K562 (cell line): ENCODE measurements around the gene PIAS3. TPM values are rescaled to one million over a fixed set of nuclear protein-coding genes. Genes with fewer than 3 reads are reported as not detected.

Source experiments
- ATAC-seq: fragments of 200-7000 bp; cut with Tn5 transposase; 3 replicates; pipeline ENCODE4 v1.9.1; 2020; ENCODE audit warnings: moderate library complexity
- BruUV-seq: library from RNA; stranded (reverse); fragments of 400-500 nt; replicated peaks from 2 replicates; lab custom pipeline; 2021; lab: Mats Ljungman, UMichigan
- CTCF ChIA-PET: fragments of 300-600 bp; formaldehyde crosslinking; extraction: SDS; loops from one replicate; lab custom pipeline; 2021; ENCODE audit warnings: low intra/inter-chr PET ratio; lab: Yijun Ruan, JAX
- POLR2A ChIA-PET: fragments of 300-600, 350-650 bp; sonication (Branson Sonifier 250); formaldehyde crosslinking; extraction: SDS; loops from one replicate; lab custom pipeline; 2021; ENCODE audit warnings: antibody characterized with exemption, inconsistent platforms; lab: Yijun Ruan, JAX
- DNase-seq, 4 experiments: peaks; one replicate each; pipeline versions ENCODE4 v3.0.0 to v3.0.0-alpha.2; 2011 to 2018; ENCODE audit warnings: low spot score in 3 of 4, mixed read lengths in 3 of 4; ENCODE audit errors: extremely low read depth in 1 of 4
- FAIRE-seq: peaks from 2 replicates; lab custom pipeline; 2011; peaks lifted over from hg19 to GRCh38; lab: Jason Lieb, UNC
- H2AFZ ChIP-seq: 2 replicates; pipeline ENCODE4 v1.6.0; 2011; ENCODE audit warnings: low read depth, low read length, control low read depth, inconsistent platforms
- H3K27ac ChIP-seq: fragments of 200-600 bp; 3 replicates; pipeline ENCODE4 v1.8.0; 2011; ENCODE audit warnings: low read depth, mild to moderate bottlenecking, control low read depth, inconsistent platforms, low read length, moderate library complexity, mixed read lengths; ENCODE audit errors: extremely low read depth
- H3K27me3 ChIP-seq, 2 experiments: fragments of 300-600 bp in 1 of 2; 2 replicates in 1 of 2; 3 replicates in 1 of 2; pipeline versions ENCODE4 v1.6.0 to v1.8.0; 2011; ENCODE audit warnings: inconsistent platforms in 2 of 2, low read length in 2 of 2, mild to moderate bottlenecking in 1 of 2, mixed read lengths in 1 of 2, moderate library complexity in 1 of 2; ENCODE audit not compliant: control insufficient read depth in 2 of 2, insufficient read depth in 2 of 2
- H3K36me3 ChIP-seq: fragments of 300-600 bp; 3 replicates; pipeline ENCODE4 v1.8.0; 2011; ENCODE audit warnings: mild to moderate bottlenecking, low read length, inconsistent platforms; ENCODE audit not compliant: control insufficient read depth, insufficient read depth
- H3K4me1 ChIP-seq, 2 experiments: fragments of 200-600 bp in 1 of 2; replicated peaks in 1 of 2; 2 replicates in 1 of 2; 3 replicates in 1 of 2; pipeline versions ENCODE4 v1.5.1 to v1.8.0; 2011; ENCODE audit warnings: inconsistent platforms in 2 of 2, low read length in 2 of 2, mild to moderate bottlenecking in 1 of 2, mixed read lengths in 1 of 2, moderate library complexity in 1 of 2; ENCODE audit not compliant: control insufficient read depth in 2 of 2, insufficient read depth in 2 of 2
- H3K4me2 ChIP-seq: 2 replicates; pipeline ENCODE4 v1.6.1; 2011; ENCODE audit warnings: low read length, control low read depth, inconsistent platforms, mixed read lengths; ENCODE audit not compliant: insufficient read depth
- H3K4me3 ChIP-seq: fragments of 200-600 bp; sonication (generic), shearing (Covaris generic); 2 replicates; pipeline ENCODE4 v1.5.1; 2016; ENCODE audit warnings: control low read depth, inconsistent platforms
- H3K79me2 ChIP-seq: fragments of 200-600 bp; 3 replicates; pipeline ENCODE4 v1.8.0; 2011; ENCODE audit warnings: low read length, inconsistent platforms; ENCODE audit not compliant: control insufficient read depth, insufficient read depth
- H3K9ac ChIP-seq, 2 experiments: 2 replicates each; pipeline versions ENCODE4 v1.6.0 to v1.6.1; 2011; ENCODE audit warnings: low read depth in 2 of 2, low read length in 2 of 2, control low read depth in 1 of 2, inconsistent platforms in 1 of 2, mild to moderate bottlenecking in 1 of 2, mixed read lengths in 1 of 2; ENCODE audit not compliant: insufficient read depth in 1 of 2
- H3K9me1 ChIP-seq: one replicate; pipeline ENCODE4 v1.6.0; 2011; ENCODE audit warnings: inconsistent platforms, mild to moderate bottlenecking, low read length, moderate library complexity; ENCODE audit not compliant: control insufficient read depth, insufficient read depth
- H3K9me3 ChIP-seq: replicated peaks from 2 replicates; pipeline ENCODE4 v1.5.1; 2011; ENCODE audit warnings: low read depth, low read length, inconsistent platforms; ENCODE audit not compliant: control insufficient read depth, insufficient read depth
- H4K20me1 ChIP-seq: replicated peaks from 2 replicates; pipeline ENCODE4 v1.6.1; 2011; ENCODE audit warnings: low read length, inconsistent platforms, mixed read lengths; ENCODE audit not compliant: control insufficient read depth, insufficient read depth
- ARID2 ChIP-seq: fragments of 450-650 bp; IDR thresholded peaks from 2 replicates; pipeline ENCODE4 v1.6.1; 2017; ENCODE audit warnings: antibody characterized with exemption, mild to moderate bottlenecking
- ARNT ChIP-seq, 2 experiments: fragments of 450-650 bp; IDR thresholded peaks; 2 replicates each; pipeline ENCODE4 v1.6.1; 2016; ENCODE audit warnings: mild to moderate bottlenecking in 1 of 2
- ATF3 ChIP-seq, 2 experiments: fragments of 450-650 bp in 1 of 2; sonication (generic) in 1 of 2; formaldehyde crosslinking in 1 of 2; IDR thresholded peaks in 1 of 2; conservative IDR thresholded peaks in 1 of 2; 2 replicates each; pipeline versions ENCODE4 v1.6.1 to v1.8.1; 2016 to 2023; ENCODE audit warnings: mild to moderate bottlenecking in 2 of 2, moderate library complexity in 2 of 2, inconsistent platforms in 1 of 2, missing genetic modification reagents in 1 of 2
- CHD2 ChIP-seq: IDR thresholded peaks from 2 replicates; pipeline ENCODE4 v1.6.1; 2011; ENCODE audit warnings: low read depth, low read length
- HDAC8 ChIP-seq: fragments of 450-650 bp; IDR thresholded peaks from 2 replicates; pipeline ENCODE4 v1.6.1; 2016; ENCODE audit warnings: mild to moderate bottlenecking, missing genetic modification characterization, moderate library complexity, missing compliant biosample characterization
- MTA3 ChIP-seq: fragments of 450-650 bp; formaldehyde crosslinking; IDR thresholded peaks from 2 replicates; pipeline ENCODE4 v1.6.1; 2017; ENCODE audit warnings: mild to moderate bottlenecking, borderline replicate concordance
- SMARCB1 ChIP-seq: IDR thresholded peaks from 2 replicates; pipeline ENCODE4 v1.6.1; 2011; ENCODE audit warnings: improper control_type of control experiment, low read depth; ENCODE audit not compliant: insufficient read length
- THRAP3 ChIP-seq: fragments of 450-650 bp; IDR thresholded peaks from 2 replicates; pipeline ENCODE4 v1.6.1; 2016; ENCODE audit warnings: mild to moderate bottlenecking, inconsistent platforms, borderline replicate concordance
- ZC3H11A ChIP-seq: IDR thresholded peaks from 2 replicates; pipeline ENCODE4 v1.6.1; 2012; ENCODE audit warnings: low read depth, low read length, improper control_type of control experiment
- ZMIZ1 ChIP-seq, 2 experiments: fragments of 150-350 bp in 1 of 2; IDR thresholded peaks; 2 replicates each; pipeline ENCODE4 v1.6.1; 2012 to 2016; ENCODE audit warnings: low read depth in 2 of 2, low read length in 2 of 2, mild to moderate bottlenecking in 1 of 2, moderate library complexity in 1 of 2
- ZNF518B ChIP-seq: fragments of 250-450 bp; sonication (Bioruptor Pico); IDR thresholded peaks from 2 replicates; pipeline ENCODE4 v1.5.0; 2021; ENCODE audit warnings: mild to moderate bottlenecking, moderate library complexity
- WGBS: fragments of 100-300 bp; shearing (Covaris generic); methylation state at CpG from one replicate; pipeline ENCODE4 v1.1.6; 2016; ENCODE audit warnings: low coverage, mixed read lengths; ENCODE audit not compliant: insufficient coverage; ENCODE audit errors: missing lambda C conversion rate; 5-methylcytosine and 5-hydroxymethylcytosine counted together
- in situ Hi-C: fragments of 300-500 bp; cut with MboI; formaldehyde crosslinking; loops from 4 replicates; pipeline ENCODE4 v1.15.0; 2018; ENCODE audit warnings: inconsistent platforms, mixed read lengths
- intact Hi-C: fragments of 100-400 bp; cut with micrococcal nuclease; formaldehyde crosslinking; loops from 2 replicates; pipeline ENCODE4 v1.14.2; 2022
- polyA plus RNA-seq, 8 experiments: library from polyadenylated mRNA; depleted of rRNA in 4 of 8; stranded (reverse) in 5 of 8; unstranded in 3 of 8; fragments of >200 nt; fragmentation: Nextera tagmentation in 2 of 8; fragmentation: Illumina TruSeq in 1 of 8; extraction: Ambion mirVana in 2 of 8; extraction: Trizol in 1 of 8; gene quantifications; 2 replicates each; pipeline versions ENCODE4 v1.2.1 to v1.2.3, GENCODE V29; 2011 to 2014; ENCODE audit warnings: inconsistent platforms in 1 of 8, missing spikeins in 1 of 8
- total RNA-seq, 7 experiments: library from RNA; depleted of rRNA in 6 of 7; stranded (reverse); fragments of >200 nt in 6 of 7; fragmentation: Illumina TruSeq in 2 of 7; extraction: Trizol in 2 of 7; gene quantifications; 2 replicates each; pipeline versions ENCODE4 v1.2.1 to v1.2.3, GENCODE V29; 2011 to 2021; ENCODE audit warnings: low replicate concordance in 1 of 7

Gene PIAS3
- total and polyA plus RNA-seq, 9 of the 15 experiments (the other 6 are each of a cell fraction or from before 2014, with no cell fraction given): 1.1 to 25.6 (median 7.9) TPM

GRCh38 chr1:145824499-145824842 lies 34.4 kb downstream of the PIAS3 start:
- no peak for ATAC-seq
- H3K9ac ChIP-seq: peak overlapping the region; percentile 96 to 99
- H3K9me3 ChIP-seq: no peaks in the 10 kb centered on the region
- H3K27ac ChIP-seq: peak overlapping the region; percentile 92
- no peaks in the 10 kb centered on the region for H4K20me1 ChIP-seq
- peaks cover 33% of the 10 kb centered on the region for H3K79me2 ChIP-seq
- ChIA-PET POLR2A (interaction anchor here (0.6 to 2.4 kb wide), 9 partner anchors 14 to 359 kb away, joined by 3 to 8 read pairs (median 4); partner anchors contain the start of gene NUDT17), CTCF (no interaction called here)
- in situ Hi-C loops: no loop called here
- TSS peak; percentile 63 for BruUV-seq
- peak overlapping the region; percentile 95 for H2AFZ ChIP-seq
- peak overlapping the region; percentile 99 for H3K4me2 ChIP-seq
- no peaks in the 10 kb centered on the region for H3K9me1 ChIP-seq
- DNase-seq: peak in 1 of 4 experiments; percentile 15
- H3K4me1 ChIP-seq: peaks cover 8 to 20% of the 10 kb centered on the region in 2 experiments
- FAIRE-seq: no peak
- H3K4me3 ChIP-seq: peak overlapping the region; percentile 77
- H3K36me3 ChIP-seq: peaks cover 38% of the 10 kb centered on the region
- H3K27me3 ChIP-seq: no peaks in the 10 kb centered on the region
- WGBS: under 1% methylated on average over 7 of the region's 7 CpGs
- intact Hi-C loops: loop anchor here (10.0 kb wide), 1 partner anchor 80 kb away; no protein-coding TSS in a partner anchor
- no peak for TF ChIP-seq ZC3H11A
- 0 out of 2 replicates have a peak, but pooled peaks have one; percentile 28 for TF ChIP-seq ARID2
- TF ChIP-seq SMARCB1: peak; percentile 88
- no peak for TF ChIP-seq HDAC8 (tag)
- TF ChIP-seq CHD2: no peak
- TF ChIP-seq THRAP3: peak; percentile 22; the same call in 1 of the 2 replicates
- TF ChIP-seq ATF3 (IDR thresholded peaks at IDR 0.05): no peak
- TF ChIP-seq ATF3 (CRISPR knock-in tag; conservative IDR thresholded peaks at IDR 0.05): 0 out of 2 replicates have a peak, but pooled peaks have one; percentile 79
- 0 out of 4 replicates have a peak, but pooled peaks of 1 of the 2 experiments have one; percentile 5 for TF ChIP-seq ARNT (IDR thresholded peaks at IDR 0.05)
- no peak for TF ChIP-seq ZNF518B (CRISPR knock-in tag)
- no peak for TF ChIP-seq ZMIZ1 (IDR thresholded peaks at IDR 0.05; ENCODE audit: low read depth in 2 of 2, low read length in 2 of 2)
- TF ChIP-seq MTA3: no peak
